HepG2 (cell line): ENCODE data around the gene CAMSAP1. TPM values are rescaled to one million over a fixed set of nuclear protein-coding genes. Genes with fewer than 3 reads are reported as not detected.

Experiments used
- ATAC-seq: fragments of 200-7000 bp; cut with Tn5 transposase; 3 replicates; pipeline ENCODE4 v1.9.1; 2020; ENCODE audit warnings: mild to moderate bottlenecking, moderate library complexity
- BruUV-seq: library from RNA; stranded (reverse); fragments of 400-500 nt; replicated peaks from 2 replicates; lab custom pipeline; 2021; lab: Mats Ljungman, UMichigan
- CTCF ChIA-PET: fragments of 300-600 bp; formaldehyde crosslinking; extraction: SDS; loops from one replicate; lab custom pipeline; 2021; ENCODE audit warnings: low total read pairs, inconsistent platforms, low intra/inter-chr PET ratio; lab: Yijun Ruan, JAX
- POLR2A ChIA-PET: fragments of 350-600 bp; sonication (Branson Sonifier 250); formaldehyde crosslinking; loops from one replicate; lab custom pipeline; 2020; ENCODE audit warnings: antibody characterized with exemption, inconsistent platforms; lab: Yijun Ruan, JAX
- DNase-seq: peaks from one replicate; pipeline ENCODE4 v3.0.0-alpha.2; 2015; ENCODE audit warnings: low spot score
- FAIRE-seq: peaks from 3 replicates; lab custom pipeline; 2011; peaks lifted over from hg19 to GRCh38; lab: Jason Lieb, UNC
- H2AFZ ChIP-seq: one replicate; pipeline ENCODE4 v1.6.1; 2011; ENCODE audit warnings: low read length, inconsistent platforms
- H3K27ac ChIP-seq: fragments of 300-600 bp; 3 replicates; pipeline ENCODE4 v1.8.0; 2011; ENCODE audit warnings: mixed run types, mild to moderate bottlenecking, mixed read lengths, low read length, inconsistent platforms; ENCODE audit not compliant: insufficient read depth; ENCODE audit errors: extremely low read length
- H3K27me3 ChIP-seq, 2 experiments: fragments of 200-600 bp in 1 of 2; 2 replicates in 1 of 2; 3 replicates in 1 of 2; pipeline versions ENCODE4 v1.6.0 to v1.8.0; 2011; ENCODE audit warnings: low read length in 2 of 2, mild to moderate bottlenecking in 2 of 2, moderate library complexity in 2 of 2, inconsistent platforms in 1 of 2; ENCODE audit not compliant: insufficient read depth in 2 of 2, control insufficient read depth in 1 of 2
- H3K36me3 ChIP-seq, 2 experiments: fragments of 200-600 bp in 1 of 2; replicated peaks in 1 of 2; 2 replicates in 1 of 2; 3 replicates in 1 of 2; pipeline versions ENCODE4 v1.5.1 to v1.8.0; 2011; ENCODE audit warnings: low read length in 2 of 2, inconsistent platforms in 1 of 2; ENCODE audit not compliant: insufficient read depth in 2 of 2, control insufficient read depth in 1 of 2
- H3K4me1 ChIP-seq: 2 replicates; pipeline ENCODE4 v1.5.1; 2012; ENCODE audit warnings: low read length, inconsistent platforms; ENCODE audit not compliant: insufficient read depth
- H3K4me2 ChIP-seq: 2 replicates; pipeline ENCODE4 v1.6.0; 2011; ENCODE audit warnings: low read depth, low read length, inconsistent platforms
- H3K4me3 ChIP-seq, 3 experiments: fragments of 200-600 bp in 1 of 3; sonication (generic), shearing (Covaris generic) in 1 of 3; replicated peaks in 1 of 3; 2 replicates each; pipeline ENCODE4 v1.5.1; 2011 to 2016; ENCODE audit warnings: low read length in 3 of 3, inconsistent platforms in 2 of 3, low read depth in 2 of 3, mild to moderate bottlenecking in 2 of 3, control low read depth in 1 of 3, mixed read lengths in 1 of 3; ENCODE audit not compliant: insufficient read depth in 1 of 3
- H3K79me2 ChIP-seq: one replicate; pipeline ENCODE4 v1.6.1; 2011; ENCODE audit warnings: low read length, inconsistent platforms; ENCODE audit not compliant: insufficient read depth
- H3K9ac ChIP-seq: 2 replicates; pipeline ENCODE4 v1.6.0; 2011; ENCODE audit warnings: mild to moderate bottlenecking, low read depth, low read length, inconsistent platforms; ENCODE audit not compliant: insufficient read depth
- H3K9me3 ChIP-seq: 2 replicates; pipeline ENCODE4 v1.5.1; 2012; ENCODE audit warnings: mild to moderate bottlenecking, low read length
- H4K20me1 ChIP-seq: 2 replicates; pipeline ENCODE4 v1.6.0; 2011; ENCODE audit warnings: inconsistent platforms, mild to moderate bottlenecking, low read length, moderate library complexity; ENCODE audit not compliant: insufficient read depth
- ATF7 ChIP-seq, 2 experiments: fragments of 450-650 bp in 1 of 2; sonication (generic) in 1 of 2; formaldehyde crosslinking in 1 of 2; IDR thresholded peaks; 2 replicates each; pipeline versions ENCODE4 v1.4.0 to v1.6.1; 2016 to 2020; ENCODE audit warnings: antibody characterized with exemption in 1 of 2, mild to moderate bottlenecking in 1 of 2, missing genetic modification reagents in 1 of 2
- ATM ChIP-seq: fragments of 450-650 bp; IDR thresholded peaks from 2 replicates; pipeline ENCODE4 v1.7.1; 2017; ENCODE audit warnings: mild to moderate bottlenecking, borderline replicate concordance
- BRD4 ChIP-seq: sonication (generic); formaldehyde crosslinking; IDR thresholded peaks from 2 replicates; pipeline ENCODE4 v1.4.0; 2020; ENCODE audit warnings: missing genetic modification reagents
- CHD2 ChIP-seq: IDR thresholded peaks from 2 replicates; pipeline ENCODE4 v1.6.1; 2011; ENCODE audit warnings: low read depth, low read length, improper control_type of control experiment
- ELF4 ChIP-seq: sonication (generic); formaldehyde crosslinking; IDR thresholded peaks from 2 replicates; pipeline ENCODE4 v1.5.0; 2020; ENCODE audit warnings: missing genetic modification reagents, mild to moderate bottlenecking, moderate library complexity, borderline replicate concordance
- FOXO4 ChIP-seq: sonication (generic); formaldehyde crosslinking; conservative IDR thresholded peaks from 2 replicates; pipeline ENCODE4 v1.8.1; 2023; ENCODE audit warnings: missing genetic modification reagents
- MED13 ChIP-seq: sonication (generic); formaldehyde crosslinking; IDR thresholded peaks from 2 replicates; pipeline ENCODE4 v1.5.0; 2020; ENCODE audit warnings: missing genetic modification reagents
- MYNN ChIP-seq: sonication (generic); formaldehyde crosslinking; IDR thresholded peaks from 2 replicates; pipeline ENCODE4 v1.4.0; 2020; ENCODE audit warnings: mild to moderate bottlenecking, low read depth, missing genetic modification reagents
- PPARG ChIP-seq: conservative IDR thresholded peaks from 2 replicates; pipeline ENCODE4 v1.6.1; 2016; ENCODE audit warnings: missing biosample characterization, missing genetic modification reagents
- TBX3 ChIP-seq: fragments of 450-650 bp; IDR thresholded peaks from 2 replicates; pipeline ENCODE4 v1.6.1; 2017; ENCODE audit warnings: antibody characterized with exemption, mild to moderate bottlenecking, inconsistent platforms, borderline replicate concordance
- THAP8 ChIP-seq: sonication (generic); formaldehyde crosslinking; IDR thresholded peaks from 2 replicates; pipeline ENCODE4 v1.5.1; 2020; ENCODE audit warnings: missing genetic modification reagents, mild to moderate bottlenecking, borderline replicate concordance
- ZBTB3 ChIP-seq: sonication (generic); formaldehyde crosslinking; IDR thresholded peaks from 2 replicates; pipeline ENCODE4 v1.4.0; 2020; ENCODE audit warnings: low read depth, mild to moderate bottlenecking, moderate library complexity, missing genetic modification reagents, borderline replicate concordance
- ZC3H4 ChIP-seq: sonication (generic); formaldehyde crosslinking; IDR thresholded peaks from 2 replicates; pipeline ENCODE4 v1.4.0; 2020; ENCODE audit warnings: missing genetic modification reagents, borderline replicate concordance
- ZNF768 ChIP-seq: sonication (generic); formaldehyde crosslinking; IDR thresholded peaks from 2 replicates; pipeline ENCODE4 v1.4.0; 2020; ENCODE audit warnings: missing genetic modification reagents
- ZSCAN21 ChIP-seq: sonication (generic); formaldehyde crosslinking; IDR thresholded peaks from 2 replicates; pipeline ENCODE4 v1.8.0; 2022; ENCODE audit warnings: mild to moderate bottlenecking, missing genetic modification reagents, moderate library complexity, borderline replicate concordance
- WGBS: methylation state at CpG from one replicate; pipeline ENCODE4 v1.1.6; 2017; ENCODE audit warnings: low lambda C conversion rate; 5-methylcytosine and 5-hydroxymethylcytosine counted together
- in situ Hi-C: cut with HindIII; loops from 2 replicates; pipeline ENCODE4 v1.10.0; 2017; ENCODE audit warnings: low pct_unique_long_range_greater_than_20kb; ENCODE audit not compliant: extremely low pct_ligation_motif_present
- intact Hi-C: fragments of 100-400 bp; cut with micrococcal nuclease; formaldehyde crosslinking; loops from one replicate; pipeline ENCODE4 v1.10.0; 2022; ENCODE audit not compliant: unreplicated experiment
- polyA plus RNA-seq, 8 experiments: library from polyadenylated mRNA; depleted of rRNA in 3 of 8; stranded (reverse) in 7 of 8; unstranded in 1 of 8; fragments of >200 nt; fragmentation: Illumina TruSeq in 4 of 8; extraction: Trizol in 4 of 8; gene quantifications; 2 replicates each; pipeline versions ENCODE4 v1.2.1 to v1.2.3, GENCODE V29; 2011 to 2016; ENCODE audit warnings: low read depth in 4 of 8, missing spikeins in 1 of 8, mixed read lengths in 1 of 8; ENCODE audit not compliant: insufficient read depth in 1 of 8
- total RNA-seq, 5 experiments: library from RNA; depleted of rRNA; stranded (reverse); fragments of >200 nt; fragmentation: Illumina TruSeq; extraction: Trizol; gene quantifications; 2 replicates each; pipeline ENCODE4 v1.2.3, GENCODE V29; 2016; ENCODE audit warnings: low read depth in 1 of 5

The CAMSAP1 gene
- total and polyA plus RNA-seq, 2 of the 13 experiments (the other 11 are each of a cell fraction or from before 2014, with no cell fraction given) = 3.8 to 12.4 TPM

- H3K9me3 ChIP-seq = no peaks in the 10 kb centered on the region
- 94% methylated on average over 27 of the region's 44 CpGs for WGBS
- no peaks in the 10 kb centered on the region for H4K20me1 ChIP-seq
- peak; percentile 32; the same call in 1 of the 2 replicates for TF ChIP-seq ATF7 (IDR thresholded peaks at IDR 0.05)
- no peak for TF ChIP-seq ATF7 (CRISPR knock-in tag; IDR thresholded peaks at IDR 0.05)
- TF ChIP-seq CHD2 = no peak
- TF ChIP-seq ZC3H4 (CRISPR knock-in tag) = no peak
- no peak for TF ChIP-seq THAP8
- TF ChIP-seq PPARG (CRISPR knock-in tag) = no peak
- TF ChIP-seq ATM = no peak
- no peaks in the 10 kb centered on the region for H3K79me2 ChIP-seq
- H3K27me3 ChIP-seq = no peaks in the 10 kb centered on the region
- in situ Hi-C loops (no loop called here), intact Hi-C loops (no loop called here)
- FAIRE-seq (no peak), DNase-seq (no peak), ATAC-seq (no peak)
- H3K4me1 ChIP-seq = no peaks in the 10 kb centered on the region
- H2AFZ ChIP-seq = no peak overlapping the region
- ChIA-PET POLR2A (no interaction called here), CTCF (no interaction called here)
- H3K4me3 ChIP-seq = no peak overlapping the region
- peaks cover 11 to 63% of the 10 kb centered on the region in 2 experiments for H3K36me3 ChIP-seq
- no peak overlapping the region for H3K4me2 ChIP-seq
- no TSS peak for BruUV-seq
- H3K27ac ChIP-seq = no peak overlapping the region
- no peak overlapping the region for H3K9ac ChIP-seq
Measured at GRCh38 chr9:135937521-135938489, 30.5 kb upstream of the CAMSAP1 start.

- no peak overlapping the region for H3K4me3 ChIP-seq
- intact Hi-C loops = no loop called here
- H3K27ac ChIP-seq = no peak overlapping the region
- 98% methylated on average over 12 of the region's 13 CpGs for whole genome bisulfite sequencing
- no peak overlapping the region for H3K9ac ChIP-seq
- BruUV-seq = no TSS peak
- no peak for DNase-seq
- H3K36me3 ChIP-seq = peaks cover 11 to 42% of the 10 kb centered on the region in 2 experiments
- H3K9me3 ChIP-seq = no peaks in the 10 kb centered on the region
- FAIRE-seq = no peak
- CTCF ChIA-PET = no interaction called here
- in situ Hi-C loops = no loop called here
- no peak overlapping the region for H3K4me2 ChIP-seq
- H2AFZ ChIP-seq = no peak overlapping the region
- H4K20me1 ChIP-seq = no peaks in the 10 kb centered on the region
- ATAC-seq = no peak
- H3K4me1 ChIP-seq = no peaks in the 10 kb centered on the region
- POLR2A ChIA-PET = no interaction called here
- H3K79me2 ChIP-seq = no peaks in the 10 kb centered on the region
- H3K27me3 ChIP-seq = no peaks in the 10 kb centered on the region
- TF ChIP-seq ZNF768 (CRISPR knock-in tag) (no peak), BRD4 (no peak), MYNN (CRISPR knock-in tag) (no peak), ZSCAN21 (CRISPR knock-in tag) (no peak), TBX3 (no peak), MED13 (CRISPR knock-in tag) (no peak), FOXO4 (CRISPR knock-in tag) (no peak), ELF4 (CRISPR knock-in tag) (no peak), ZBTB3 (CRISPR knock-in tag) (no peak)
Measured at GRCh38 chr9:135933114-135933513, 25.8 kb upstream of the CAMSAP1 start.
